ENCODE data around the gene LDLRAD4.
"Not testable (repeated sequence)": the region's sequence is repeated elsewhere in the genome, so short reads cannot be mapped to it uniquely, and the experiment has no call there.

Gene LDLRAD4

DNA sequence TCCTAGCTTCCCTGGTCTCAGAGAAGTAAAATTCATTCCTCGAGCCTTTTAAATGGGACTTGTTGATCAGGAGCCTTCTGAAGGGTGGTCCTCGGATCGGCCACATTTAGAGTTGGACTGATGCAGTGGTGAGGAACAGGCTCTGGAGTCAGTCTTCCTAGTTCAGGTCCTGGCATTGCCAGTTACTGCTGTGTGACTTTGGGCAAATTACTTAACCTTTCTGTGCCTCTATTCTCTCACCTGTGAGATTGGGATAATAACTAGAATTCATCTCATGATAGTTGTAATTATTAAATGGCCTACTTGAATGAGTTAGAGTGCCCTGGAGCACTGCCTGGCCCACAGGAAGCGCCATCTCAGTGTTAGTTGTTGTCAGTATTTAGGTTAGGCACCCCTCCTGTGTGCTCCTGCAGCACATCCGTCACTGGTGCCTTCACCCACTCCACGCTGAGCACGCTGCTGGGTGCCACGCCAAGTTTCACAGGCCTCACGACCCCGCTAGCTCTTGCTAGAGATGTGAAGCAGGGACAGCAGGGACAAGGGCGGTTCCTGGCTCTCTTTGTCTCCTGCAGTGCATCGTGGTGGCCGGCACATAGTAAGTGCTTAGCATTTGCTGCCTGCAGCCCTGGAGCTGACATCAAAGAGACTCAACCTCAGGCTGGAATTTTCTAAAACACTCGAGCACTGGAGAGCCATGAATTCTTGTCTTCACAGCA is 384.9 kb downstream of the LDLRAD4 start:
- Histone ChIP-seq H3K4me3 (ENCODE audit: low read depth, low read length) (no peak overlapping the region), H3K4me1 (no peaks in the 10 kb centered on the region), H3K9me3 (ENCODE audit: control insufficient read depth, low read length) (no peaks in the 10 kb centered on the region), H3K27ac (no peak overlapping the region), H3K36me3 (ENCODE audit: control insufficient read depth, insufficient read depth, low read length) (no peaks in the 10 kb centered on the region), H3K79me2 (no peaks in the 10 kb centered on the region), H3K9ac (no peak overlapping the region), H2AFZ (no peak overlapping the region), H3K27me3 (ENCODE audit: control insufficient read depth, insufficient read depth, low read length) (no peaks in the 10 kb centered on the region), H3K4me2 (ENCODE audit: low read length) (no peak overlapping the region)
- no peak for TF ChIP-seq CTCF (IDR thresholded peaks at IDR 0.05)

DNA sequence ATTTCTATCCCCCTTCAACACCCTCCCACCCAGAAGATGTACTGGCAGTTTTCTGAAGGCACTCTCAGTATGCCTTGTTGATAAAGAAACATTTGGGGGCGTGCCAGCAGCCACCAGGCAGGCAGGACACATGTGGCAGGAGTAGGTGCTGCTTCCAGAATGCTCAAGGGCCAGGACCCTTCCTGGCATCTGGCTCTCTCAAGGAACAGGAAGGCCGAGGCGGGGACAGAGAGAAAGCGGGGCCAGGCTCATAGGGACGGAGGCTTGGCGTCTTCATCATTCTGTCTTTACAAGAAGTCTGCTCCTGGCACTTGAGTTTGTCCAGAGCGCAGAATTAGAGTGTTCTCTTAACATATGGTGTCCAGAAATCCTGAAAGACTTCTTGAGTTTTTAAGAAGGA is 386.2 kb downstream of the LDLRAD4 start:
- Histone ChIP-seq H3K36me3 (ENCODE audit: control insufficient read depth, insufficient read depth, low read length) (no peaks in the 10 kb centered on the region), H3K4me3 (ENCODE audit: low read depth, low read length) (no peak overlapping the region), H3K79me2 (no peaks in the 10 kb centered on the region), H3K4me1 (no peaks in the 10 kb centered on the region), H3K9ac (no peak overlapping the region), H3K4me2 (ENCODE audit: low read length) (no peak overlapping the region), H3K27me3 (ENCODE audit: control insufficient read depth, insufficient read depth, low read length) (no peaks in the 10 kb centered on the region), H3K9me3 (ENCODE audit: control insufficient read depth, low read length) (no peaks in the 10 kb centered on the region), H3K27ac (no peak overlapping the region), H2AFZ (no peak overlapping the region)
- no peak for TF ChIP-seq CTCF (IDR thresholded peaks at IDR 0.05)

DNA sequence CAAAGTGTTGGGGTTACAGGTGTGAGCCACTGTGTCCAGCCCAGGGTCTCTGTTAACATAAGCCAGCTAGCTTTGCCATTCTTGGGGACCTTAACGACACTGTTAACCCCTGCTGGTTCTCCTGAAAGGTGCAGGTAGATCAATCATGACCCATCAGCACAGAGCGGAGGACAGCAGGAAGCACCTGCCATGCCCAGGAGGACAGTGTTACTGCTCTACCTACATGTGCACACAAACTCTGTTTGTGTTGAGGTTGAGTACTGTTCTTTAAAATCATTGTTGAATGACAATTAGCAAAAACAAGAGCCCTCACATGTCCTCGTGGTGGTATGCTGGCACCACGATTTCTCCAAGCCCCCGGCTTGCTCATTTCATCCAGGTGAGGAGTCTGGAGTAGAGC is 386.9 kb downstream of the LDLRAD4 start:
- Histone ChIP-seq H3K27me3 (ENCODE audit: control insufficient read depth, insufficient read depth, low read length) (no peaks in the 10 kb centered on the region), H3K4me2 (ENCODE audit: low read length) (no peak overlapping the region), H3K36me3 (ENCODE audit: control insufficient read depth, insufficient read depth, low read length) (no peaks in the 10 kb centered on the region), H3K27ac (no peak overlapping the region), H2AFZ (no peak overlapping the region), H3K9ac (no peak overlapping the region), H3K4me3 (ENCODE audit: low read depth, low read length) (no peak overlapping the region), H3K9me3 (ENCODE audit: control insufficient read depth, low read length) (no peaks in the 10 kb centered on the region), H3K4me1 (no peaks in the 10 kb centered on the region), H3K79me2 (no peaks in the 10 kb centered on the region)
- no peak for TF ChIP-seq CTCF (IDR thresholded peaks at IDR 0.05)

GRCh38 chr18:13605901-13606300 is 387.3 kb downstream of the LDLRAD4 start:
- H3K27ac ChIP-seq, result no peak overlapping the region
- no peaks in the 10 kb centered on the region for H3K27me3 ChIP-seq (ENCODE audit: control insufficient read depth, insufficient read depth, low read length)
- no peak overlapping the region for H3K4me3 ChIP-seq (ENCODE audit: low read depth, low read length)
- no peaks in the 10 kb centered on the region for H3K9me3 ChIP-seq (ENCODE audit: control insufficient read depth, low read length)
- H3K9ac ChIP-seq, result no peak overlapping the region
- H3K79me2 ChIP-seq, result no peaks in the 10 kb centered on the region
- TF ChIP-seq CTCF (IDR thresholded peaks at IDR 0.05), result no peak
- no peak overlapping the region for H2AFZ ChIP-seq
- H3K4me2 ChIP-seq (ENCODE audit: low read length), result no peak overlapping the region
- no peaks in the 10 kb centered on the region for H3K4me1 ChIP-seq
- H3K36me3 ChIP-seq (ENCODE audit: control insufficient read depth, insufficient read depth, low read length), result no peaks in the 10 kb centered on the region

DNA sequence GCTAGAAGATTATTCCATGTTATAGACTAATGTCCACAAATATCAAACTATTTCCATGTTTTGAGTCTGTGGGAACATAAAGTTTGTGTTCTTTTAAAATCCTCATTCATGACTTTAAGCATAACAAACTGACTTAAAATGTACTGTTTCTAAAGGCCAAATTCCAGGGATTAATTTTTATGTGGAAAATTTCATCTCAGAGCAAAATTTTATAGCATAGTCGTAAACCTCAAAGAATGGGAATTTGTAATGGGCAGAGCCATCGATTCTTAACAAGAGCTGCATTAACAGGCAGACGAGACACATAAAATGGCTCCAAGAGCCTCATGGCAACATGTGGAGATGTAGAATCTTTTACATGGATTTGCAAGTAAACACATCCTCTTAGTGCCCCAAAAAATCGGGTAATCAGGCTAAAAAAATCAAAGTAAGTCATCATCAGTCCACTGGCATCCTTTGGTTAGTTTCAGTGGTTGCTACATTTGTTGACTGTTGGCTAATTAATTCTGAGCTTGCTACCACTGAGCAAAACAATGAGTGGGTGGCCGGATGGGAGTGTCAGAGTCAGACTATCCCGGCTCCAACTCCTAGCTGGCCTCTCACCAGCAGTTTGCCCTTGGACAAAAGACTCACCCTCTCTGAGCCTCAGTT is 388.2 kb downstream of the LDLRAD4 start:
- no peaks in the 10 kb centered on the region for H3K9me3 ChIP-seq (ENCODE audit: control insufficient read depth, low read length)
- H3K27ac ChIP-seq, result no peak overlapping the region
- no peaks in the 10 kb centered on the region for H3K79me2 ChIP-seq
- no peak overlapping the region for H3K4me3 ChIP-seq (ENCODE audit: low read depth, low read length)
- TF ChIP-seq CTCF (IDR thresholded peaks at IDR 0.05), result no peak
- H3K9ac ChIP-seq, result no peak overlapping the region
- H2AFZ ChIP-seq, result no peak overlapping the region
- no peaks in the 10 kb centered on the region for H3K27me3 ChIP-seq (ENCODE audit: control insufficient read depth, insufficient read depth, low read length)
- no peaks in the 10 kb centered on the region for H3K36me3 ChIP-seq (ENCODE audit: control insufficient read depth, insufficient read depth, low read length)
- no peaks in the 10 kb centered on the region for H3K4me1 ChIP-seq
- no peak overlapping the region for H3K4me2 ChIP-seq (ENCODE audit: low read length)

DNA sequence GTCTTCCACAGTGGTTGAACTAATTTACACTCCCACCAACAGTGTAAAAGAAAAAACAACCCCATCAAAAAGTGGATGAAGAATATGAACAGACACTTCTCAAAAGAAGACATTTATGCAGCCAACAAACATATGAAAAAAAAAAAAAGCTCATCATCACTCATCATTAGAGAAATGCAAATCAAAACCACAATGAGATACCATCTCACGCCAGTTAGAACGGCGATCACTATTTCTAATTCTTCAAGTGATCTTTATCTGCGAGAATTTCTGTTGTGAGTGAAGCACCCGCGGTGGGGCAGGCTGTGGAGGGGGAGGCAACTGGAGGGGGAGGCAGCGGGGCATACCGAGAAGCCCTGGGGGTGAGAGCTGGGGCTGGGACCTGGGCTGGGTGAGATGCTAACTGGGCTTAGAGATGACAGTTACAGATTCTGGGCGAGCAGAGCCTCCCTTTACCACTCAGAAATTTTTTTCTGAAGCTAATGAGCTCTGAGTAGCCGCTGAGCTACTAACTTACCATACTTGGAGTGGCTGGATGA is 389.5 kb downstream of the LDLRAD4 start:
- not testable (repeated sequence) for H3K79me2 ChIP-seq; H3K9ac ChIP-seq; H3K27ac ChIP-seq; H3K4me2 ChIP-seq (ENCODE audit: low read length); H3K9me3 ChIP-seq (ENCODE audit: control insufficient read depth, low read length); H3K27me3 ChIP-seq (ENCODE audit: control insufficient read depth, insufficient read depth, low read length); H3K4me1 ChIP-seq; H3K4me3 ChIP-seq (ENCODE audit: low read depth, low read length); H3K36me3 ChIP-seq (ENCODE audit: control insufficient read depth, insufficient read depth, low read length); H2AFZ ChIP-seq
